MM.1S (cell line): ENCODE measurements around the gene RNF114.

Experiments
- DNase-seq: peaks from one replicate; pipeline ENCODE4 v3.0.0-alpha.2; 2015
- H2AFZ ChIP-seq: fragments of 300-600 bp; sonication (generic); 2 replicates; pipeline ENCODE4 v1.6.0; 2016; ENCODE audit warnings: antibody characterized with exemption, low read length
- H3F3A ChIP-seq: fragments of 300-600 bp; sonication (generic); 2 replicates; pipeline ENCODE4 v1.6.1; 2016; ENCODE audit warnings: mild to moderate bottlenecking, antibody characterized with exemption, low read length, moderate library complexity, mixed read lengths; ENCODE audit not compliant: insufficient read depth
- H3K27ac ChIP-seq: fragments of 300-600 bp; sonication (generic); 2 replicates; pipeline ENCODE4 v1.5.1; 2016; ENCODE audit warnings: mild to moderate bottlenecking, low read length
- H3K27me3 ChIP-seq: fragments of 300-600 bp; sonication (generic); replicated peaks from 2 replicates; pipeline ENCODE4 v1.6.0; 2016; ENCODE audit warnings: low read length; ENCODE audit not compliant: insufficient read depth
- H3K36me3 ChIP-seq: fragments of 300-600 bp; sonication (generic); replicated peaks from 2 replicates; pipeline ENCODE4 v1.6.1; 2016; ENCODE audit warnings: mild to moderate bottlenecking, low read length, mixed read lengths; ENCODE audit not compliant: insufficient read depth
- H3K4me1 ChIP-seq: fragments of 300-600 bp; sonication (generic); 2 replicates; pipeline ENCODE4 v1.6.1; 2016; ENCODE audit warnings: low read length, mixed read lengths
- H3K4me2 ChIP-seq: fragments of 300-600 bp; sonication (generic); 2 replicates; pipeline ENCODE4 v1.6.0; 2016; ENCODE audit warnings: low read depth, low read length
- H3K4me3 ChIP-seq: fragments of 300-600 bp; sonication (generic); 2 replicates; pipeline ENCODE4 v1.5.1; 2016; ENCODE audit warnings: low read length, mixed read lengths
- H3K79me2 ChIP-seq: fragments of 300-600 bp; sonication (generic); 2 replicates; pipeline ENCODE4 v1.6.1; 2016; ENCODE audit warnings: mixed run types, low read length, mixed read lengths
- H3K9ac ChIP-seq: fragments of 300-600 bp; sonication (generic); 2 replicates; pipeline ENCODE4 v1.6.1; 2016; ENCODE audit warnings: low read length, mixed read lengths
- H3K9me2 ChIP-seq: fragments of 300-600 bp; sonication (generic); replicated peaks from 2 replicates; pipeline ENCODE4 v1.6.1; 2016; ENCODE audit warnings: mild to moderate bottlenecking, low read length, mixed read lengths; ENCODE audit not compliant: insufficient read depth
- H3K9me3 ChIP-seq: fragments of 300-600 bp; sonication (generic); replicated peaks from 2 replicates; pipeline ENCODE4 v1.6.1; 2016; ENCODE audit warnings: mild to moderate bottlenecking, low read length, mixed read lengths; ENCODE audit not compliant: insufficient read depth
- H4K20me1 ChIP-seq: fragments of 300-600 bp; sonication (generic); 2 replicates; pipeline ENCODE4 v1.6.1; 2016; ENCODE audit warnings: mild to moderate bottlenecking, low read length, moderate library complexity, mixed read lengths; ENCODE audit not compliant: insufficient read depth
- EZH2 ChIP-seq: fragments of 300-600 bp; sonication (generic); optimal IDR thresholded peaks from 2 replicates; pipeline ENCODE3; 2017; ENCODE audit warnings: low read depth, mild to moderate bottlenecking, antibody characterized with exemption, low read length, mixed read lengths
- EZH2phosphoT487 ChIP-seq: fragments of 300-600 bp; sonication (generic); IDR thresholded peaks from 2 replicates; pipeline ENCODE4 v1.6.1; 2018; ENCODE audit warnings: antibody characterized with exemption, low read length
- TF ChIP-seq, protein P1 (sequence below): fragments of 300-600 bp; sonication (generic); IDR thresholded peaks from 2 replicates; pipeline ENCODE4 v1.5.1; 2016; ENCODE audit warnings: antibody characterized with exemption, low read length, mixed read lengths

The RNF114 gene

DNA sequence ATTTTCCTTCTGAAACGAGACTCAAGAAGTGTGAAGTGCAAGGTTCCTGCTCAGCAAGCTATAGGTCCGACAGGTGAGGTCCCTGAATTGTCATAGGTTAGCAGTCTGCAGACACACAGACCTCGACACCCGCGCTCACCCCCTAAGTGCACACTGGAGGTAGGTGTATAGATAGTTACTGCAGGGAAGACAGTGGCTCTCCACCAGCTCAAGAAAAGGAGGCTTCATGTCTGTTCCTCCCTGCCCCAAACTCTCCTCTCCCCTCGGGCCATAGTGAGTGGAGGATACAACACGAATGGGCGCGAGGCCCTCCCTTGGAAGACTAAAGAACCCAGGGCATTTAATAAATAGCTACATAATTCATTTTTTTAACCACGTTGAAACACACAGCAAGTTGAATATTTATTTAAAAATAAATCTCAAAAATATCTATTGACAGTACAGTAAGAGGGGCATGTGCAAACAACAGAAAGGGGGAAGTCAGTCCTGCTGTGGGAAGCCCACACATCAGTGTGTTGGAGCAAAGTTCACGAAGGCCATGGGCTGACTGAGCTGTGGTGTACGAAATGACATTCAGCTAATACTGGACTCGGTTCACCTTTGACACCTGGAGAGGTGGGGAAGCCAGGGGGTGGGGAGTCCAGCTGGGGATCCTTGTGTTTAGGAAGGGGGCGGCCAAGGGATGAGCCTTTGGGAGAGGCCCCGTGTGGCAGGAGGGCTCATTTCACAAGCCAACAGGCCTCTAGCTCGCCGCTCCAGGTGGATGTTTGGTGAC, 31.6 kb upstream of the RNF114 start:
- 0 out of 2 replicates have a peak, but pooled peaks cover 3% of the 10 kb centered on the region for H3K36me3 ChIP-seq
- no peak for DNase-seq
- no peaks in the 10 kb centered on the region for H3K27me3 ChIP-seq
- H3K27ac ChIP-seq = no peak overlapping the region
- H3K9ac ChIP-seq = no peak overlapping the region
- no peaks in the 10 kb centered on the region for H3K9me2 ChIP-seq
- peaks cover 15% of the 10 kb centered on the region for H3K79me2 ChIP-seq
- no peaks in the 10 kb centered on the region for H4K20me1 ChIP-seq
- no peak overlapping the region for H3K4me2 ChIP-seq
- H3K9me3 ChIP-seq = no peaks in the 10 kb centered on the region
- no peak overlapping the region for H2AFZ ChIP-seq
- H3K4me1 ChIP-seq = no peaks in the 10 kb centered on the region
- H3K4me3 ChIP-seq = no peak overlapping the region
- no peaks in the 10 kb centered on the region for H3F3A ChIP-seq
- no peak for TF ChIP-seq EZH2phosphoT487

DNA sequence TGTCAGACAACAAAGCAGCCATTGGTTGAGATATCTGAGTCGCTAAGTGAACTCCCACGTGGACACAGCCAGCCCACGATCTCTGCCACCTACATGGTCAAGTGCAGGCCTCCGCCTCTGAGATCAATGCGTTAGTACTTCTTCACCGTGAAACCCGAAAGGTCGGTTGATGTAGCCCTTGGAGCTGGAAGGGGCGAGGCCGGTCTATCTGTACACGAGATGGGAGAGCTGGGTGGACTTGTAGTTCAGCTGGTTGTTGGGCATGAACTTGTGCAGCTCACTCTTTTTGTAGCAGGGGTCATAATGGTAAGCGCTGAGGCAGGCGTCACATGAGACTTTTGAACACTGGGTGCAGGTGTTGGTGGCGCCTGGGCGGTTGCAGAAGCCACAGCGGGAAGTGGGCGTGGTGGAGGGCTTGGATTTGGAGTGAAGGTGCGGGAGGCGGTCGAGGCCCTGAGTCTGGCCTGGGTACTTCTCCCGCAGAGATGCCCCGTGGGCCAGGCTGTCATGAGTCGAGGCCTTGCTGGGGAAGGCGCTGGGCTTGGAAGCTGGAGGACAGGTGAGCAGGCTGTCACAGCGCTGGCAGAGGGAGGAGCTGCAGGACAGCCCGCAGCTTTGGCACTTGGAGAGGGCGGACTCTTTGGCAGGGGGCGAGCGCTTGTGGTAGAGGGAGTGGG, 30.6 kb upstream of the RNF114 start:
- no peaks in the 10 kb centered on the region for H4K20me1 ChIP-seq
- H3K9me2 ChIP-seq = no peaks in the 10 kb centered on the region
- H3F3A ChIP-seq = no peaks in the 10 kb centered on the region
- no peak overlapping the region for H3K4me3 ChIP-seq
- H3K9ac ChIP-seq = no peak overlapping the region
- no peaks in the 10 kb centered on the region for H3K4me1 ChIP-seq
- TF ChIP-seq EZH2 = no peak
- peaks cover 25% of the 10 kb centered on the region for H3K79me2 ChIP-seq
- H3K36me3 ChIP-seq = 0 out of 2 replicates have a peak, but pooled peaks cover 3% of the 10 kb centered on the region
- DNase-seq = no peak
- no peak overlapping the region for H3K27ac ChIP-seq
- no peak overlapping the region for H3K4me2 ChIP-seq
- no peak overlapping the region for H2AFZ ChIP-seq
- H3K27me3 ChIP-seq = no peaks in the 10 kb centered on the region
- no peaks in the 10 kb centered on the region for H3K9me3 ChIP-seq

DNA sequence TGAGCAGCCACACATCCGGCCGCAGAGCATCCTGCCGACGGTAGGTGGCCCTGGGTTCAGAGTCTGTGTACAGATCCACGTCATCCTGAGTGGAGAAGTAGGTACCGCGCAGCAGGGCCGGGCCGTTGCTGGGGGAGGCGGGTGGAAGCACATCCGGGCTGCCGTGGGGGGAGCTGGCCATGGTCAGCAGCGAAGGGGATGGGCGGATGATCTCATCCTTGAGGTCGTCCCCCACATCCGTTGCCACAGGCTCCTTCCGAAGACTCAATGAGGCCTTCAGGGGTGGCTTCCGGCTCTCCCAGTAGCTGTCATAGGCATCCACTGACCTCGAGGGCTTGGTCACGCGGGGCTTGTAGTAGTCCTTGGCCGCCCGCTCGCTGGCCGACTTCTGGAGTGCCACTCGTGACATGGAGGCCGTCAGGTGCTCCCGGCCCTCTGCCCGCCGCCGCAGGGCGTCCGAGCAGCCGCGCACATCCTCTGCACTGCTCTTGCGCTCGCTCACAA, 30.0 kb upstream of the RNF114 start:
- TF ChIP-seq, protein P1, sequence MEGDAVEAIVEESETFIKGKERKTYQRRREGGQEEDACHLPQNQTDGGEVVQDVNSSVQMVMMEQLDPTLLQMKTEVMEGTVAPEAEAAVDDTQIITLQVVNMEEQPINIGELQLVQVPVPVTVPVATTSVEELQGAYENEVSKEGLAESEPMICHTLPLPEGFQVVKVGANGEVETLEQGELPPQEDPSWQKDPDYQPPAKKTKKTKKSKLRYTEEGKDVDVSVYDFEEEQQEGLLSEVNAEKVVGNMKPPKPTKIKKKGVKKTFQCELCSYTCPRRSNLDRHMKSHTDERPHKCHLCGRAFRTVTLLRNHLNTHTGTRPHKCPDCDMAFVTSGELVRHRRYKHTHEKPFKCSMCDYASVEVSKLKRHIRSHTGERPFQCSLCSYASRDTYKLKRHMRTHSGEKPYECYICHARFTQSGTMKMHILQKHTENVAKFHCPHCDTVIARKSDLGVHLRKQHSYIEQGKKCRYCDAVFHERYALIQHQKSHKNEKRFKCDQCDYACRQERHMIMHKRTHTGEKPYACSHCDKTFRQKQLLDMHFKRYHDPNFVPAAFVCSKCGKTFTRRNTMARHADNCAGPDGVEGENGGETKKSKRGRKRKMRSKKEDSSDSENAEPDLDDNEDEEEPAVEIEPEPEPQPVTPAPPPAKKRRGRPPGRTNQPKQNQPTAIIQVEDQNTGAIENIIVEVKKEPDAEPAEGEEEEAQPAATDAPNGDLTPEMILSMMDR = no peak
- TF ChIP-seq EZH2phosphoT487 (no peak), EZH2 (no peak)
- Histone ChIP-seq H3K27ac (no peak overlapping the region), H3K36me3 (0 out of 2 replicates have a peak, but pooled peaks cover 3% of the 10 kb centered on the region), H3K9me2 (no peaks in the 10 kb centered on the region), H2AFZ (no peak overlapping the region), H3K4me2 (no peak overlapping the region), H3F3A (no peaks in the 10 kb centered on the region), H3K9ac (no peak overlapping the region), H3K27me3 (no peaks in the 10 kb centered on the region), H4K20me1 (no peaks in the 10 kb centered on the region), H3K4me3 (no peak overlapping the region), H3K79me2 (peaks cover 31% of the 10 kb centered on the region), H3K9me3 (no peaks in the 10 kb centered on the region), H3K4me1 (no peaks in the 10 kb centered on the region)
- DNase-seq = no peak

DNA sequence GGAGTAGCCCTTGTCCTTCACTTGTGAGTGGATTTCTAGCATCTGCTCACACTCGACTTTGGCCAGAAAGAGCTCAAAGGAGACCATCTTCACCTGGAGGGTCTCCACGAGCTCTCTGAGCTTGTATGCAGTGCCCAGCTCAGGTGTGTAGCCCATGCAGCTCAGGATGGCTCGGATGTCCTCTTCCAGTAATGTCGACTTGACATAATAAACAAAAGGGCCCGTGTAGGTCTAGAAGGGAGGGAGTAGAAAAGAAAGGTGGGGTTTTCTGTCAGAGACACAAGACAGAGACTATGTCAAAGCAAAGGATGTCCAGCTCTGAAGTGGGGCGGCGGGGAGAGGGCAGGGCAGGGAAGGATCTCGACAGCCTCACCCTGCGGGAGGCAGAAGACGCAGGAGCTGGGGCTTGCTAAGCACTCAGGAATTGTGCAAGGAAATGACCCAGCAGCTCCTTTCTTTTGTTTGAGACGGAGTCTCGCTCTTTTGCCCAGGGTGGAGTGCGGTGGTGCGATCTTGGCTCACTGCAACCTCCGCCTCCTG, 29.5 kb upstream of the RNF114 start:
- TF ChIP-seq, protein P1 = no peak
- TF ChIP-seq EZH2phosphoT487 = no peak

More for the DNA sequence above, 29.5 kb upstream of the RNF114 start:
- Histone ChIP-seq H3K4me3 (no peak overlapping the region), H3K4me2 (no peak overlapping the region), H4K20me1 (no peaks in the 10 kb centered on the region), H3K27me3 (no peaks in the 10 kb centered on the region), H3K79me2 (peaks cover 36% of the 10 kb centered on the region), H3K36me3 (0 out of 2 replicates have a peak, but pooled peaks cover 3% of the 10 kb centered on the region), H3K27ac (no peak overlapping the region), H3F3A (no peaks in the 10 kb centered on the region), H3K9me3 (no peaks in the 10 kb centered on the region), H3K9me2 (no peaks in the 10 kb centered on the region), H2AFZ (no peak overlapping the region), H3K4me1 (no peaks in the 10 kb centered on the region), H3K9ac (no peak overlapping the region)
- DNase-seq = no peak
